Thoracic aorta (tissue), 2 donors: ENCODE measurements around the gene VSTM2B. TPM values are rescaled to one million over a fixed set of nuclear protein-coding genes. Genes with fewer than 3 reads are reported as not detected.
A peak's percentile ranks its signal among the peaks of the same experiment; 100 is the strongest.

Source experiments
- ATAC-seq: fragments of 150-250 bp; one replicate; pipeline ENCODE4 v1.8.0; 2017; ENCODE audit warnings: low read depth; ENCODE audit not compliant: insufficient number of reproducible peaks, low FRiP score
- DNase-seq: peaks from one replicate; pipeline ENCODE4 v3.0.0-alpha.2; 2020; ENCODE audit warnings: low spot score
- H3K27ac ChIP-seq, 2 donors: fragments of 200-600 bp; sonication (generic); 1 replicate in 1 of 2; 2 replicates in 1 of 2; pipeline ENCODE4 v1.5.1; 2016; ENCODE audit warnings: mild to moderate bottlenecking in 2 of 2, moderate library complexity in 2 of 2
- H3K27me3 ChIP-seq: fragments of 200-600 bp; sonication (generic); replicated peaks from 2 replicates; pipeline ENCODE4 v1.6.0; 2016; ENCODE audit warnings: mild to moderate bottlenecking; ENCODE audit not compliant: insufficient read depth
- H3K36me3 ChIP-seq: fragments of 200-600 bp; sonication (generic); one replicate; pipeline ENCODE4 v1.5.1; 2016
- H3K4me1 ChIP-seq, 2 donors: fragments of 200-600 bp; sonication (generic); 1 replicate in 1 of 2; 2 replicates in 1 of 2; pipeline versions ENCODE4 v1.5.1 to v1.6.0; 2016; ENCODE audit warnings: low read depth in 2 of 2, mild to moderate bottlenecking in 1 of 2; ENCODE audit not compliant: control insufficient read depth in 1 of 2
- H3K4me3 ChIP-seq: fragments of 200-600 bp; sonication (generic); 2 replicates; pipeline ENCODE4 v1.5.1; 2016; ENCODE audit warnings: mild to moderate bottlenecking
- H3K9me3 ChIP-seq: fragments of 200-600 bp; sonication (generic); 2 replicates; pipeline ENCODE4 v1.5.1; 2016
- CTCF ChIP-seq: fragments of 200-600 bp; sonication (generic); IDR thresholded peaks from one replicate; pipeline ENCODE4 v1.5.1; 2019; ENCODE audit warnings: antibody characterized with exemption
- total RNA-seq, 2 donors: library from RNA; depleted of rRNA; stranded (reverse); fragments of >200 nt; gene quantifications; one replicate each; pipeline versions ENCODE4 v1.1.0 to v1.2.3, GENCODE V29; 2016

VSTM2B gene
- total RNA-seq, 2 donors from 2014 or later = not detected

- no peak for ATAC-seq
- TF ChIP-seq CTCF = peak; percentile 42
- H3K4me3 ChIP-seq = peak overlapping the region; percentile 33
These were observed 2.7 kb downstream of the VSTM2B start for GRCh38 chr19:29528350-29528945.

GRCh38 chr19:29528946-29529645 lies 3.3 kb downstream of the VSTM2B start:
- no peak overlapping the region for H3K27ac ChIP-seq
- no peaks in the 10 kb centered on the region for H3K36me3 ChIP-seq
- ATAC-seq (no peak), DNase-seq (no peak)
- peaks cover 0 to 31% of the 10 kb centered on the region in 2 donors for H3K4me1 ChIP-seq
- no peaks in the 10 kb centered on the region for H3K27me3 ChIP-seq
- no peak for TF ChIP-seq CTCF
- H3K4me3 ChIP-seq = peak overlapping the region; percentile 33
- no peaks in the 10 kb centered on the region for H3K9me3 ChIP-seq

More at GRCh38 chr19:29528350-29528945, 2.7 kb downstream of the VSTM2B start:
- Histone ChIP-seq H3K4me1 (peaks cover 0 to 31% of the 10 kb centered on the region in 2 donors), H3K27ac (no peak overlapping the region), H3K9me3 (no peaks in the 10 kb centered on the region), H3K27me3 (no peaks in the 10 kb centered on the region), H3K36me3 (no peaks in the 10 kb centered on the region)
- DNase-seq = no peak

GRCh38 chr19:29529646-29530539 lies 4.1 kb downstream of the VSTM2B start:
- no peak for ATAC-seq
- Histone ChIP-seq H3K27ac (no peak overlapping the region), H3K27me3 (no peaks in the 10 kb centered on the region), H3K36me3 (no peaks in the 10 kb centered on the region), H3K9me3 (no peaks in the 10 kb centered on the region), H3K4me1 (peaks cover 0 to 31% of the 10 kb centered on the region in 2 donors), H3K4me3 (no peak overlapping the region)
- no peak for DNase-seq
- TF ChIP-seq CTCF = no peak

- ATAC-seq = no peak
- no peak for TF ChIP-seq CTCF
- Histone ChIP-seq H3K4me1 (peaks cover 0 to 31% of the 10 kb centered on the region in 2 donors), H3K9me3 (no peaks in the 10 kb centered on the region), H3K27ac (no peak overlapping the region), H3K4me3 (no peak overlapping the region), H3K36me3 (no peaks in the 10 kb centered on the region), H3K27me3 (no peaks in the 10 kb centered on the region)
- DNase-seq = no peak
These were observed 5.0 kb downstream of the VSTM2B start for GRCh38 chr19:29530540-29531457.
